Smooth muscle cell of the brain vasculature (primary cell): ENCODE data around the gene PML.

Source experiments
- DNase-seq: peaks from one replicate; pipeline ENCODE4 v3.0.0-alpha.2; 2012; ENCODE audit warnings: low read depth, low spot score

The PML gene, protein sequence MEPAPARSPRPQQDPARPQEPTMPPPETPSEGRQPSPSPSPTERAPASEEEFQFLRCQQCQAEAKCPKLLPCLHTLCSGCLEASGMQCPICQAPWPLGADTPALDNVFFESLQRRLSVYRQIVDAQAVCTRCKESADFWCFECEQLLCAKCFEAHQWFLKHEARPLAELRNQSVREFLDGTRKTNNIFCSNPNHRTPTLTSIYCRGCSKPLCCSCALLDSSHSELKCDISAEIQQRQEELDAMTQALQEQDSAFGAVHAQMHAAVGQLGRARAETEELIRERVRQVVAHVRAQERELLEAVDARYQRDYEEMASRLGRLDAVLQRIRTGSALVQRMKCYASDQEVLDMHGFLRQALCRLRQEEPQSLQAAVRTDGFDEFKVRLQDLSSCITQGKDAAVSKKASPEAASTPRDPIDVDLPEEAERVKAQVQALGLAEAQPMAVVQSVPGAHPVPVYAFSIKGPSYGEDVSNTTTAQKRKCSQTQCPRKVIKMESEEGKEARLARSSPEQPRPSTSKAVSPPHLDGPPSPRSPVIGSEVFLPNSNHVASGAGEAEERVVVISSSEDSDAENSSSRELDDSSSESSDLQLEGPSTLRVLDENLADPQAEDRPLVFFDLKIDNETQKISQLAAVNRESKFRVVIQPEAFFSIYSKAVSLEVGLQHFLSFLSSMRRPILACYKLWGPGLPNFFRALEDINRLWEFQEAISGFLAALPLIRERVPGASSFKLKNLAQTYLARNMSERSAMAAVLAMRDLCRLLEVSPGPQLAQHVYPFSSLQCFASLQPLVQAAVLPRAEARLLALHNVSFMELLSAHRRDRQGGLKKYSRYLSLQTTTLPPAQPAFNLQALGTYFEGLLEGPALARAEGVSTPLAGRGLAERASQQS

GRCh38 chr15:73994413-73994883, at the start of gene PML:
TSS of gene PML (plus strand) at chr15:73994716. CDS start at chr15:73994813, 97 bp downstream.
- peak; percentile 85 for DNase-seq

DNA sequence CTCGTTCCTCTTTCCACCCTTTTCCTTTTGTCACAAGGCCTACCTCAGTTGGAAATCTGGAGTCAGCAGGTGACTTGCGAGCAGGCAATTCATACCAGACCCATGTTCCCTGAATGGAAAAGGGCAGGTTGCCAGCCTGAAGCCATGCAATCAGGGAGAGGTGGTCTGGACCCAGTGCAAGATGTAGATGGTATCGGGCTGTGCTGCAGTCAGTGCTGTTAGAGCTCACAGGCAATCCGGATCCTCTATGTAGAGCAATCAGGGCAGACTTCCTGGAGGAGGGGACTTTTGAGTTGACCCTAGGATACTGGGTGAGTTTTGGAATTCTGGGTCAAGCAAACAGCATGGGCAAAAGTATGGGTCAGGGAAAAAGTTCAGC, 49.4 kb upstream of the PML start:
- DNase-seq, result no peak

DNA sequence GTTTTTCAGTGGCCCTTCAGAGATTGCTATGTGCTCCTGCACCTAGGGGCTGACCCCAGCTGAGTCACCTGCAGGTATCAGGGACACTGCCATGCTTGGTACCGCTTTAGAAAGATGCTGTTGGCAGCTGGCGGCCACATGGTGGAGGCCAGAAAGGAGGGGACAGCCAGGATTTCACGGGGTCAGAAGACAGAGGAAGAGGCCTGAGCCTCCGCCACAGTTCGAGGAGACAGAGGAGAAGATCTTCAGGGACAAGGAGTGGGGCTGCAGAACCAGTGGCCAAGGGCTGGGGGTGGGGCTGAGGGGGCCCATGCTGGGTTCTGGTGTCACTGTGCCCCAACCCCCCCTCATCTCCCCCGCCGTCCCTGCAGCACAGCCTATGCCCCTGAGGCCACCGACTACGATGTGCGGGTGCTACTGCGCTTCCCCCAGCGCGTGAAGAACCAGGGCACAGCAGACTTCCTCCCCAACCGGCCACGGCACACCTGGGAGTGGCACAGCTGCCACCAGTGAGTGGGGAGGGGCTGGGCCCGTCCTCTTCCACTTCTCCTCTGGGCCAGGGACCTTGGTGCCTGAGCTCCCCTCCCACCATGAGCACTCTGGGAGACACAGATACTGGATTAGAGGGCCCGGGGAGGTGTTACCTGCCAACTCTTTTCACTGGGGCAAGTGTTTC, 48.3 kb upstream of the PML start:
- no peak for DNase-seq

DNA sequence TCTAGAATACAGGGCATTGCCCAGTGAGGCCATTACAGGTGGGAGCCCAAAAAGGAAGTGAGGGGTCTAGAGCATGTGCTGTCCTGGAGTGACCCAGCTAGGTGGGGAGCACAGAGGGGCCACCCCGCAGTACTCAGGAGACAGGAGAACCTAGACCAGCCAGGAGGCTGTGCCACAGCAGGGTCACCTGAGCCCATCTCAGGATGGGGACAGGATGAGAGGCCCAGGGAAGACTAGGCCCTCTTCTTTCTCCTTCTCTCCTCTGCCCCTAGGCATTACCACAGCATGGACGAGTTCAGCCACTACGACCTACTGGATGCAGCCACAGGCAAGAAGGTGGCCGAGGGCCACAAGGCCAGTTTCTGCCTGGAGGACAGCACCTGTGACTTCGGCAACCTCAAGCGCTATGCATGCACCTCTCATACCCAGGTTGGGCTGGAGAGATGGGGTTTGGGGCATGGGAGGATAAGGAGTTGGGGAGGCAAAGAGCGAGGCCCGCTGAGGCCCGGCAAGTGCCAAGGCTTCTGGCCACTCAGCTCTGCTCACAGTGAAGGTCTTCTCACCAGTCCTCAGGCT, 47.6 kb upstream of the PML start:
- DNase-seq, result no peak

GRCh38 chr15:73947651-73948050, 46.9 kb upstream of the PML start:
- no peak for DNase-seq

DNA sequence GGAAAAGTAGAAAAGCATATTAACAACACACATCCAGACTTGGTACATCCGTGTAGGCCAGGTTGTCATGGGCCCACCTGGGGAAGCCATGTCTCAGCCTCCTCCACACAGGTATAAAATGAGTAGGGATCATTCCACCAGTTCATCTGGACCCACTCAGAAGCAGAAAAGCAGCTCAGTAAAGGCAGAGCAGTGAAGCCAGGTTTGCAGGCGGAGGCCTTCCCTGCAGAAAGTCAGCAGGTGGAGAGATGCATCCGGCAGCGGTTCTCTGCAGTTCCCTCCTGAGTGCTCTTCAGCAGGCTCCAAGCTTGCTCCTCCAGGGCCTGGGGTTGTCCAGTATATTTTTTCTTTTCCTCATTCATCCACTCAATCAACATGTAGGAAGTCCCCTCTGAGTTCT, 46.1 kb upstream of the PML start:
- DNase-seq, result no peak

DNA sequence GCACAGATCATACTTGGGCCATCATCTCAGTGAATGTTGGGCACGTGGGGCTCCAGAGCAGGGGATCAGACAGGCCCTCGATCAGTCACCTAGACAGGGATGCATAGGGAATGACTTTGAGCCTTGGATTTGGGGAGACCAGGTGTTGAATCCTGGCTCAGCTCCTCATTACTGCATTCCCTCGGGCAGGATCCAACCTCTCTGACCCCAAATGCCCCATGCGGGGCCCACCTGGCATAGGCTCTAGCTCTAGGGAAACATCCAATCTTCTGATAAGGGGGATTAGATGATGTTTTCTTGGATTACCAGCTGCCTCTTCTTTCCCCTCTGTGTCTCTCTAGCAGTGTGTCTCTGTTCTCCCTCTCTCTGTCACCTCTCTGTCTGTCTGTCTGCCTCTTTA, 45.5 kb upstream of the PML start:
- DNase-seq, result no peak

DNA sequence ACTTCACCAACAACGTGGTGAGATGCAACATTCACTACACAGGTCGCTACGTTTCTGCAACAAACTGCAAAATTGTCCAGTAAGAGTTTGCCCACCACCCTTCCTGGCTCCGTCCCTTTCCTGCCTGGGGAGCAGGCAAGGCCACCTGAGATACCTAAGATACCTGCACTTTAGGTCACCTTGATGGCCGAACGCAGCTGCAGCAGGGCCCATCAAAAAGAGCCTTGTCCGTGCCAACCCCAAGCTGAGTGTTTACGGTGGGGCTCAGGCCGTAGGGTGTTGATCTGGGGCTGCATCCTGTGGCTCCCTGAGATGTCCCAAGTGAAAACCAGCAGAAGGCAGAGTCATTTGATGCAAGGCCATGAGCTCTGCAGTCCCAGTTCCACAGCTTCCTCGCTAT, 45.0 kb upstream of the PML start:
- DNase-seq, result no peak

- DNase-seq, result no peak
Observed at GRCh38 chr15:73950479-73950830, 44.1 kb upstream of the PML start.

DNA sequence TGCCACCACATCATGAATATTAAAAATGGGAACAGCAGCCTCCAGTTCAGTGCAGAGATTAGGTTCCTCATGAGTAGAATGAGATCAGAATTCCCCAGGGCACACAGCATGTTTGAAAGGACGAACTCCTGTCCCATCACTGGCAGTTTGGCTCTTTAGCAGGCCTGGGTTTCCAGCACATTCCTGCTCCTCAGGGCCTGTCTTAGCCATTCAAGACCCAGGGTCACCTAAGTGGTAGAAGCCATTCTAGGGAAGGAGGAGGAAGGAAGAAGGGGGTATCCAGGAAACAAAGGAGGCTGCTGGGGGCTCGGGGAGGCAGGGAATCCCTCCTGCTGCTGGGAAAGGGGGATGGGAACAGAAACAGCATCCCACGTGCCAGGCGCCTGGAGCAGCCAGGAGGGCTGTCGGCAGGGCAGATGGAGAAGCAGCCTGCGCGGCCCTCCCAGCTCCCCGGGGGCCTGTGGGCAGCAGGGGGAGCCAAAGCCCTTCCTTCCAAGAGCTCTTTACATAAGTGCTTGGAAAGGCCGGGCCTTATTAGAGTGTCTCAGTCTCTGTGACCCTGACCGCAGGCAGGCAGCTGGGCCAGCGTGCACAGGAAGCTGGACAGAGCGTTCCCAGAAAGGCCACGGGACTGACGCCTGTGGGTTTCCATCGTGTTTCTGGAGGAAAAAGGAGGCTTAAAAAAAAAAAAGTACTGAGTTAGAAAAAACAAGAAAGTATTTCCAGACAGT, 43.5 kb upstream of the PML start:
- DNase-seq, result peak; percentile 97

DNA sequence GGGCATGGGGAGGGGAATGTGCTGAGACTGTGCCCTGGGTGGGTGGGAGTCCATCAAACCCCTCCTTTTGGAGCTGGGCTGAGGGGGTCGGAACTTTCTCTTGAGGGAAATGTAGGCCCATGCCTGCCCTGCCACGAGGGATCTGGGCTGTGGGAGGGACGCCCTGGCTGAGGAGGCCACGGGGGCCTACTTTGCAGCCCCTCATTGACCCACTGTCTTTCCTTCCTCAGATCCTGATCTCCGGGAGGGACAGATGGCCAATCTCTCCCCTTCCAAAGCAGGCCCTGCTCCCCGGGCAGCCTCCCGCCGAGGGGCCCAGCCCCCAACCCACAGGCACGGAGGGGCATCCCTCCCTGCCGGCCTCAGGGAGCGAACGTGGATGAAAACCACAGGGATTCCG, 42.9 kb upstream of the PML start:
- DNase-seq, result no peak

GRCh38 chr15:73952171-73952912, 42.2 kb upstream of the PML start:
- DNase-seq, result no peak

DNA sequence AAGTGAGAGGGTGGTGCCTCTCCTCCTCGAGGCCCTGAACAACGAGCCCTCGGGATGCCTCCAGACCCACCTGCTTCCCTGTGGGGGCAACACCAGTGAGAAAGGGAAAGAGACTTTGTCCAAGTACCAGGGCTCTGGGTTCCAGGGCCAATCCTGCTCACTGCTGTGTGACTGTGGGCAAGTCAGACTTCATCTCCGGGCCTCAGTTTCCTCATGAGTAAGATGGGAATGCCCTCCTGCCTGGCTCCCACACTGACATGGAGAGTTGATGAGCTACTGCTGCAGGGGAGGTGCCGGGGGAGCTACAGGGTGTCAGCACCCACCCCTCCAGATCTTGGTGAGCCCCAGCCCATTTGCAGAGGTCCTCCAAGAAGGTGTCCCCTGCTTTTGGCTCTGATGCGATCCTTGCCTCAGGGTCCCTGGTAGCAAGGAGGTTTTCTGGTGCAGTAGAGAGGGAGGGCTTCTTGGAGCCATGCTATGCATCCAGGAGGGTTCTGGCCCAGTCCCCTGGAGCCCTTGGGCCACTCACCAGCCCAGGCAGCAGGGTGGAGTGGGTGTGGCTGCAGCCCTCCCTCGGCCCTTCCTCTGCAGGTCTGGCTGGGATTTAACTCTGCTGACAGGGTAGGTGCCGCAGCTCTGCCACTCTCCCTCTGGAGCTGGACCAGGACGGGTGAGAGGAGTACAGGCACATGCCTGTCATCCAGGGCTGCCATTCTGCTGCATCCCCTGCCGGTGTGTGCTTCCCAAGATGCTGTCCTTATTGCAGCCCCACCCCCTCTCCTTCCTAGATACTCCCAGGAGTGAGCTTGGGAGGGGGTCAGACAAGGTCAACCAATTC, 41.4 kb upstream of the PML start:
- DNase-seq, result no peak

DNA sequence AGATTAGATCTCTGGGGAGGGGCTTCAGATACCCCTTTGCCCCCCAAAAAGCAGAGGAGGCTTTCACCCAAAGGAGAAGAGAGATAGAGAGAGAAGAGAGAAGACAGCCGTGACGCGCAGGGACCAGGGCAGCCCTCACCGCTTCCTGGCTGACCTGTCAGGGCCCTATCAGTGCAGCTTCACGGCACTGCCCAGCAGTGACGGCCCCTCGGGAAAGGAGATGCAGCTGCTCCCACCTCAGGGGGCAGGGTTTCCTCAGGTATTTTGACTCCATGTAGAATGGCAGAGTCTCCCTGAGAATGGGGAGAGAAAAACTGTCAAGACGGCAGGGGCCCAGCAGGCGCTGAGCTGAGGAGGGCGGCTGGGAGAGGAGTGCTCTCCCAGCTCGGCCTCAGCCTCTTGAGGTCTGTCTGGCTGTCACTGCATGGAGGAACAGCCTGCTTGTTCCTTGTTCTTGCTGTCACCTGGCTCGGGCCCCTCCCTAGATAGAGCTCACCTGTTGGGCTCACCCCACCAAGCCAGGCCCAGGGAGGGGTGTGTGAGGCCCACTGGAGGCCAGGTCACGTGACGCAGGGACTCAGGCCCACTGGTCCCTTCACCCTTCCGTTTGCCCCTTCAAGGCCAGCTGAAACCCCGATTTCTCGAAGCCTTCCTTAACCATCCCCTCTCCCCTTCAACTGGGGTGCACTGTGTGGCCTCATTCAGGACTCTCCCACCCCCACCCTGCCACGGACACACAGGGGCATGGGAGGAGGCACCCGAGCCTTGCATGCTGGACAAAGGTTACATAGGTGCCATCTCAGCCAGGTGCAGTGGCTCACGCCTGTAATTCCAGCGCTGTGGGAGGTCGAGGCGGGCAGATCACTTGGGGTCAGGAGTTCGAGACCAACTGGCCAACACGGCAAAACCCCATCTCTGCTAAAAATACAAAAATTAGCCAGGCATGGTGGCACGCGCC, 40.0 kb upstream of the PML start:
- DNase-seq, result no peak

DNA sequence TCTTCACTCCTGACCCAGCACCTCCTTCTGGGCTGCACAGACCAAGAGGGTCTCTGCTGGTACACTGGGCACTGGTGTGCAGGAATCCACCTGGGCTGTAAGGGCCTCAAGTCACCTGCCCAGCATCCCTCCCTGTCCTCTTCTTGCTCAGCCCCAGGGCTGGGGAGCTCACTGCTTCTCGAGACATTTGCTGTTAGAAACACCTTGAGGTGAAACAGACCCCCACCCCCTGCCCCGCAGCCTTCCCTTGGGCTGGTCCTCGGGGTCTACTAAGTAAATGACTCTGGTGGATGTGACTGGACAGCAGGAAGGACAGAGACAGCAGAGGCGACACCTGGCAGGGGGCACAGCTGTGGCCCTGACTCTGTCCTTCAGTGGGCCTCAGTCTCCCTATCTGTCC, 39.2 kb upstream of the PML start:
- no peak for DNase-seq

- DNase-seq, result no peak
Observed at GRCh38 chr15:73955861-73956742, 38.4 kb upstream of the PML start.

- DNase-seq, result no peak
Observed at GRCh38 chr15:73956743-73957135, 37.8 kb upstream of the PML start.
